Measurements from ENCODE around the gene SLC22A16. TPM values are rescaled to one million over a fixed set of nuclear protein-coding genes. Genes with fewer than 3 reads are reported as not detected.
A peak's percentile ranks its signal among the peaks of the same experiment; 100 is the strongest.

Gene SLC22A16
- total RNA-seq, 1 donor from 2014 or later, result not detected

DNA sequence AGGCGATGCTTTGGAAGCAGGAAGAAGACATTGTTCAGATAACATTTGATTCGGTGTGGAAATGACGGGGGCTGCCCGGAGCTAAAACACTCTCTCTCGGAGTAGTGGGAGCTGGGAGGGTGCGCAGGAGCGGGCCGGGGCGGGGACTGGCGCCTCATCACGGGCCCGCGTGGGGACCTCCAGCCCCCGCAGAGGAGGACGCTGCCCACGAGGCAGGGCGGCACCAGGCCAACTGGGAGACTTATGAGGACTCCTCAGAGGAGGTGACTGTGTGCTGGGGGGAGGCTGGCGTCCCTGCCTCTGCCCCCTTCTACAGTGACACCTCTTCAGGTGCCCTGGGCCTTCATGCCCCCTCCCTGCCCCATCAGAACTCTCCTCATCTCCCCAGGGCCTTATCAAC is 76.2 kb downstream of the SLC22A16 start:
- DNase-seq, result no peak

DNA sequence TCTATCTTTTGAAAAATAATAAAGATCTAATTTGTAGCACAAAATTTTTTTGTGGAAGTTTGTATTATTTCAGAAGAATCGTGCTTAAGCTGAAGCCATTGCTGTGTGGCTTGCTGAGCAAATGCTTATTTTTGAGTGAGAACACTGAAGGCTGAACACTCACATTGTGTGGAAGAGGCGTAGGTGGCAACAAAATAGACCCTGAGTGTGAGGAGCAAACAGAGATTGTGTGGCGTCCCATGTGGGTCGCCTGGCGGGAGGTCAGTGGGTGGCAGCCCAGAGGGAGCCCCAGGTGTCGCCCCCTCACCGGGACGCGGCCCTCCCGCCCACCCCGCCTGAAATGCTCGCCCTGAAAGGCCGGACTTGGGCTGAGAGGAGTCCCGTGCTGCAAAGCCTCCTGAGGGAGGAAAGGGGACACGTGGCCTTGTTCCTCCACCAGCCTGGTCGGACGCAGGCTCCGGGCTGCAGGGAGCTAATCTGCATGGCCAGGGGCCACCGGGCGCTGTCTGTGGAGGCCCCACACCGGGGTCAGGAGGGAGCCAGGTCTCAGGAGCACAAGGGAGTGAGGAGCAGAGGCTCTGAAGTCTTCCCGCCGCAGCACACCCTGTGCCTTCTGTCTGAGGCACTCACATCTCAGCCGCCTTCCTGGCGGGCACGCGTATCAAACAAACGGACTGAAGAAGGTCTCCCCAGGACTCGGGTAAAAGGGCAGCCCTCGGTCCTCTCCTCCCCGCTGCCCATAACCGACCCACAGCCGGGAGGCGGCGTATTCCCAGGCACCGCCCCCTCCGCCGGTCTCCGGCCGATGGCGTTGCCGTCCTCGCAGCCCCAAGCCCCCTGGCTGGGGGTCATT is 77.0 kb downstream of the SLC22A16 start:
- peak; percentile 17 for DNase-seq

DNA sequence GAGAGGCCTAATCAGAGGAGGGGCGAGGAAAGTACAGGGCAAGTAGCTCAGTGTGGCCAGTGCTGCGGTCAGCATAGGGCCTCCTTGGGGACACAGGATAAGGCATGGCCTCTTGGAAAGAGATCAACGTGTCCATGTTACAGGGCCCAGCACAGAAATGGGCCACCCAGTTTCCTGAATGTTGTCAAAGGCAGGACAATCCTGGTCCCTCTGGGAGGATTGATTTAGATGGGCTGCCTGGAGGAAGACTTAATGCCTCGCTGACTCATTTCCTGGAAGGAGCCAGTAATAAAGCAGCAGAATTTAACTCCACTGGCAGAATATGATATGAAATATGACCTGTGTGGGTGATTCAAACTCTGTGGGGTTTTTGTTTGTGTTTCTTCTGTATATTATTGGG is 77.6 kb downstream of the SLC22A16 start:
- peak; percentile 40 for DNase-seq

DNA sequence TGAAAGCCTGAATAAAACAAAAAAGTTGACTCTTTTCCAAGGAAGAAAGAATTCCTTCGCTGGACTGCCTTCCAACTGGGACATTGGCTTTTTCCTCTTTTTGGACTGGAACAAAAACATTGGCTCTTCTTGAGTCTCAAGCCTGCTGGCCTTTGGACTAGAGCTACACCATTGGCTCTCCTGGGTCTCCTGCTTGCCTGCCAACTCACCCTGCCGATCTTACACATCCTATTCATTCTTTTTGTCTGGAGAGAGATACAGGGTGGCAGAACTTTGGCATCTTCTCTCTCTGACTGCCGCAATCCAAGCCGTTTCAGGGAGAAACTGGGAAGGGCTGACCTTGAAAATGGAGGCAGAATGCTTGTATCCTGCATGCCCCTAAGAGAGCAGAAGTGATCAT is 81.2 kb downstream of the SLC22A16 start:
- DNase-seq, result no peak

DNA sequence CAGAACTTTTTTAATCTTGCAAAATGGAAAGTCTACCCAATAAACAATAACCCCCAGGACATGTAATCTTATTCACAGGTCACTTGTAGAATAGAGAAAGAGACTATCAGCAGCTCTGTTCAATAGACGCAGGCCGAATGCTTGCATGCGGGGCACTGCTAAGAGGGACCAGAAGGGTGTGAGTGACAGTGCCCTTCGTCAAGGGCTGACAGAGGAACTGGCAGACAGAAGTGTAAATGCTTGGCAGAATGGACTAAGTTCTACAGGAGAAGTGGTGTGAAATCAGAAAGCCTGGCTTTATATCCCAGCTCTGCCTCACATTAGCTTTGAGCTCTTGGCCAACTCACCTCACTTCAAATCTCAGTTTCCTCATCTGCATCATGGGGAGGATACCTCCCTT is 82.0 kb downstream of the SLC22A16 start:
- no peak for DNase-seq

DNA sequence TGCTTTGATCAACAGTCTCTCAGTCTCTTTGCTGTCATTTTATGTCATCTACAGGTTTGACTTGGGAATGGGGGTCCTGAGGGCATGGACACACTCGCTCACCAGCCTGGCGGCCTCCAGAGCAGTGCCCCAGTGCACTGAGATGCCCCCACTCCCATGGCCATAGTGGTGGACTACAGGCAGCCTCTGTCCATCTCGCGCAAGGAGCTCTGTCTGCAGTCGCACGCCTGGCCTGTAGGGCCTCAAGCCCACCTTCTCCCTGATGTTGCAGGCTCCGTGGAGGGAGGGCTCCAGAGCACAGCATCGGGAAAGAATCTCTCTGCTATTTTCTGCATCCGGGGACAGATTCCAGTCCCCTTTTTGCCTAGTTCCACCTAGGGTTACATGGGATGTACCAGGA is 83.7 kb downstream of the SLC22A16 start:
- no peak for DNase-seq

DNA sequence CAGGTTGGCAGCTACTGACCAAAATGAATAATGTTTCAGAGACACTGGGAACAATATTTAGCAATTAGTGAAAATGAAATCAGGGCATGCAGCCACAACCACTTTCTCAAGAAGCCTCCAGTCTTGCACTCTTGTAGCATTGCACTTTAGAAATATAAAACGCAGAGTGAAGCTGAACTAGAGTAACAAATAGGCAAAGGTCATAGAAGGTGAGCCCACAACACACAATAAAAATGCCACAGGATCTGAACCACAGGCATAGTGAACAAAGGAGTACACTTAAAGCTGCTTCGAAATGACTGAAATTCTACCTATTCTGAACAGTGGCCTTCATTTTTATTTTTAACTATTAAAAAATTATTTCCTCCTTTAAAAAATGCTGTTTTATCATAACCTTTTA is 86.0 kb downstream of the SLC22A16 start:
- DNase-seq, result no peak

DNA sequence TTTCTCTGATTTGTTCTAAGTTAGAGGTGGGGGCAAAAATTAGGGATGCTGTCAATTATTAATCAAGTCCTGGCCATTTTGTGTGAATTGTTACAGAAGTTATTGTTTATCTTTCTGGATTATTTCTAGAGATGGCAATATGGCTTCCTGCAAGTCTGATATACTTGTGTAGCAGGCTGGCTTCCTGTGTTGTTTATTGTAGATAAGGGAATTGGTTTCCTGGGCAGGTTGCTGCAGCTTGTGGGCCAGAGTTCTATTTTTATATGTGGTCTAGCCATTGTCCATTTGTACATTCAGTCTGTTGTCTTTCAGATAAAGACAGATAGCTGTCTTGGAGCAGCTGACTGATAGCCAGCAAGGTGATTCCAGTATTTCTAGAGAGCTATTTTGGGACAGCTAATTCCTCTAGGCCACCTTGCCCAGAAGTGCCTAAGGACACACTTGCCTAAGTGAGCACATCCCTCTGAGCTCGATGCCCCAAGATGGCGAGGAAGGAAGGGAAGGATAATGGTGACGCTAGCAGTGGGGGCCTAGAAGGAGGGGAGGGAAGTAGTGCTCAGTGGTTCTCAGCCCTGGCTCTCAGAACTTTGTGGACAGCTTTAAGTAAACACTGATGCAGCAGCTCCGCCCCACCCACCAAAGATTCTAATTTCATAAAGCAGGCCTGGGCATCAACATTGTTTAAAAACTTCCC is 86.6 kb downstream of the SLC22A16 start:
- DNase-seq, result peak; percentile 66

DNA sequence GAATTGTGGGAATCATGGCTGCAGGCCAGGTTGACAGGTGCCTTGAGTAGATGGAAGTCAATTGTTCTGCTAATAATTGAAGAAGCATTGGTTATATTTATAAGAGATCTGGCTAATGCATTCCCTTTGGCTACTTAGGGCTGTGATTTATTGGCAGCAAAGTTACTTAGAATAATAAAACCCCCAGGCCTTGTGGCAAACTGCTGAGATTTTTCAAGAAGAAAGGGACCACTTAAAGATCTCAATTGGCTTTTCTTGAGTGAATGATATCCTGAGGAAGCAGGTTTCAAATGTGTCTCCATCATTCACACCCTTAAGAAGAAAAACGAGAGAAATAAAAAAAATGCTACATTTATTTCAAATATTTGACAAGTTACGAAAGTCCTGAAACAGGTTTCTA is 88.4 kb downstream of the SLC22A16 start:
- DNase-seq, result no peak

DNA sequence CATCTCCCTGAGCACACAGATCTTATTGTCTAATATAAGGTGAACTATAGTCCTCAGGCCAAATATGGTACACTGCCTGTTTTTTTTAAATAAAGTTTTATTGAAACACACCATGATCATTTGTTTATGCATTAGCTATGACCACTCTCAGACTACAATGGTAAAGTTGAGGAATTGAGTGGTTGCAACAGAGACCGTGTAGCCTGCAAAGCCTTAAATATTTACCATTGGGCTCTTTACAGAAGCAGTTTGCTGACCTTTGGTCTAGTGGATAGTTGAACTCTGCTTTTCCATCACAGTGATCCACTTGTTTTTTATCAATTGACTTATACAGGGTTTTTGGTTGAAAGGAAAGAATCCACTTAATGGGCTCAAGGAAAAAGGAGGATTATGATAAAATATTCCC is 91.0 kb downstream of the SLC22A16 start:
- no peak for DNase-seq

DNA sequence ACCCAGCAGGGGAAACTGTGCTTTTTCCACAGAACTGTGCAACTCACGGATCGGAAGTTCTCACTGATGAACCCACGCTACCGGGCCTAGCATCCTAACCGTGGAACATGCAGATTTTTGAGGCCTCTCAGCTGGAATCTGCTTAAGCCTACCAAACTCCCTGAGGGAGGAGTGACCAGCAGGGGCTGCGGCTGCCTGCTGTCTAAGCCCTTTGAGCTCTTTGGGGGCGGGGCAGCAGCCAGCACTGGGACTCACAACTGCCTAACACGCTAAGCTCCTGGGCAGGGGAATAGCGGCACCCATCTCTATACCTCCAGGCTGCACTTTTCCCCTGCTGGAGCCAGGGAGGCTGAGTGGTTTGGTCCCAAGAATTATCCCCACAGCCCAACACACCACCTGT is 97.9 kb downstream of the SLC22A16 start:
- DNase-seq, result no peak

Other genes starting within 250 kb of the SLC22A16 start
- gene METTL24, start 118.3 kb downstream of the SLC22A16 start, total RNA-seq, result not detected in 2 replicates
- 2.0 and 2.4 TPM in 2 replicates for gene DDO, start 61.0 kb downstream of the SLC22A16 start, total RNA-seq